ENCODE measurements around the gene CEP72. TPM values are rescaled to one million over a fixed set of nuclear protein-coding genes. Genes with fewer than 3 reads are reported as not detected.

Gene CEP72
- total RNA-seq, 4 donors from 2014 or later, result 0.83 to 1.8 (median 1.5) TPM

- peaks cover 0 to 73% (median 4%) of the 10 kb centered on the region in 4 donors for H3K27me3 ChIP-seq
- intact Hi-C loops (cut with DNase I), result no loop called here
- no peak for DNase-seq (ENCODE audit: extremely low spot score)
- H3K27ac ChIP-seq (replicated peaks in 1 of 4), result no peak overlapping the region
- TF ChIP-seq POLR2AphosphoS5 (IDR thresholded peaks at IDR 0.05) (no peak), CTCF (IDR thresholded peaks at IDR 0.05) (no peak), EP300 (IDR thresholded peaks at IDR 0.05) (no peak), POLR2A (IDR thresholded peaks at IDR 0.05; ENCODE audit: low read depth) (no peak)
- H3K9me3 ChIP-seq, result no peaks in the 10 kb centered on the region
- WGBS, result 87% methylated on average over 2 of the region's 2 CpGs
- no peaks in the 10 kb centered on the region for H3K4me1 ChIP-seq
- no peaks in the 10 kb centered on the region for H3K36me3 ChIP-seq
- no peak overlapping the region for H3K4me3 ChIP-seq
Measured at GRCh38 chr5:584846-585245, 27.3 kb upstream of the CEP72 start.

GRCh38 chr5:585556-585955 is 26.6 kb upstream of the CEP72 start:
- no peak for DNase-seq (ENCODE audit: extremely low spot score)
- intact Hi-C loops (cut with DNase I), result no loop called here

GRCh38 chr5:585962-586628 is 26.0 kb upstream of the CEP72 start:
- TF ChIP-seq POLR2AphosphoS5 (IDR thresholded peaks at IDR 0.05) (no peak), POLR2A (IDR thresholded peaks at IDR 0.05; ENCODE audit: low read depth) (no peak), EP300 (IDR thresholded peaks at IDR 0.05) (no peak), CTCF (IDR thresholded peaks at IDR 0.05) (no peak)
- peaks cover 0 to 63% (median 4%) of the 10 kb centered on the region in 4 donors for H3K27me3 ChIP-seq

More at GRCh38 chr5:585556-585955, 26.6 kb upstream of the CEP72 start:
- no peaks in the 10 kb centered on the region for H3K36me3 ChIP-seq
- H3K27ac ChIP-seq (replicated peaks in 1 of 4), result no peak overlapping the region
- H3K9me3 ChIP-seq, result no peaks in the 10 kb centered on the region
- 75% methylated on average over 9 of the region's 9 CpGs for WGBS
- H3K4me1 ChIP-seq, result no peaks in the 10 kb centered on the region
- TF ChIP-seq POLR2AphosphoS5 (IDR thresholded peaks at IDR 0.05) (no peak), EP300 (IDR thresholded peaks at IDR 0.05) (no peak), CTCF (IDR thresholded peaks at IDR 0.05) (no peak), POLR2A (IDR thresholded peaks at IDR 0.05; ENCODE audit: low read depth) (no peak)
- H3K27me3 ChIP-seq, result peaks cover 0 to 66% (median 4%) of the 10 kb centered on the region in 4 donors
- H3K4me3 ChIP-seq, result no peak overlapping the region

GRCh38 chr5:586751-587285 is 25.3 kb upstream of the CEP72 start:
- Histone ChIP-seq H3K4me1 (no peaks in the 10 kb centered on the region), H3K36me3 (no peaks in the 10 kb centered on the region), H3K4me3 (no peak overlapping the region), H3K27me3 (peaks cover 0 to 60% (median 4%) of the 10 kb centered on the region in 4 donors), H3K9me3 (no peaks in the 10 kb centered on the region), H3K27ac (replicated peaks in 1 of 4) (no peak overlapping the region)
- 78% methylated on average over 9 of the region's 9 CpGs for WGBS
- no peak for DNase-seq (ENCODE audit: extremely low spot score)
- intact Hi-C loops (cut with DNase I), result no loop called here
- TF ChIP-seq EP300 (IDR thresholded peaks at IDR 0.05), result no peak
- TF ChIP-seq POLR2A (IDR thresholded peaks at IDR 0.05; ENCODE audit: low read depth), result no peak

More at GRCh38 chr5:585962-586628, 26.0 kb upstream of the CEP72 start:
- 57% methylated on average over 9 of the region's 9 CpGs for WGBS
- no peak for DNase-seq (ENCODE audit: extremely low spot score)
- no peak overlapping the region for H3K4me3 ChIP-seq
- H3K27ac ChIP-seq (replicated peaks in 1 of 4), result no peak overlapping the region
- H3K4me1 ChIP-seq, result no peaks in the 10 kb centered on the region
- H3K9me3 ChIP-seq, result no peaks in the 10 kb centered on the region
- no peaks in the 10 kb centered on the region for H3K36me3 ChIP-seq
- intact Hi-C loops (cut with DNase I), result no loop called here

GRCh38 chr5:587403-587802 is 24.7 kb upstream of the CEP72 start:
- WGBS, result 88% methylated on average over 5 of the region's 6 CpGs
- intact Hi-C loops (cut with DNase I), result no loop called here
- H3K27me3 ChIP-seq, result peaks cover 0 to 60% (median 4%) of the 10 kb centered on the region in 4 donors

More at GRCh38 chr5:587403-587802, 24.7 kb upstream of the CEP72 start:
- Histone ChIP-seq H3K9me3 (no peaks in the 10 kb centered on the region), H3K27ac (replicated peaks in 1 of 4) (no peak overlapping the region), H3K4me1 (no peaks in the 10 kb centered on the region), H3K36me3 (no peaks in the 10 kb centered on the region), H3K4me3 (no peak overlapping the region)
- DNase-seq (ENCODE audit: extremely low spot score), result no peak
- TF ChIP-seq EP300 (IDR thresholded peaks at IDR 0.05) (no peak), POLR2AphosphoS5 (IDR thresholded peaks at IDR 0.05) (no peak), CTCF (IDR thresholded peaks at IDR 0.05) (no peak), POLR2A (IDR thresholded peaks at IDR 0.05; ENCODE audit: low read depth) (no peak)

Measured in esophagus muscularis mucosa (tissue), 4 donors.